NB4 (cell line): Measurements from ENCODE around the gene RXRG.

Experiments used
- DNase-seq: peaks from one replicate; pipeline ENCODE4 v3.0.0; 2010; ENCODE audit warnings: low read depth
- H3K4me3 ChIP-seq: one replicate; pipeline ENCODE4 v1.5.1; 2011; ENCODE audit warnings: mild to moderate bottlenecking, low read depth, low read length, moderate library complexity
- MYC ChIP-seq: IDR thresholded peaks from 2 replicates; pipeline ENCODE4 v1.6.1; 2011; ENCODE audit warnings: low read depth, low read length
- POLR2A ChIP-seq: IDR thresholded peaks from 2 replicates; pipeline ENCODE4 v1.6.1; 2011; ENCODE audit warnings: mild to moderate bottlenecking; ENCODE audit not compliant: insufficient read length; ENCODE audit errors: extremely low read depth
- TF ChIP-seq, protein P1 (sequence below): IDR thresholded peaks from 2 replicates; pipeline ENCODE4 v1.6.1; 2011; ENCODE audit warnings: low read depth, low read length
- TF ChIP-seq, protein P2 (sequence below): IDR thresholded peaks from one replicate; pipeline ENCODE4 v1.5.1; 2012; ENCODE audit warnings: low read depth, low read length

RXRG gene

DNA sequence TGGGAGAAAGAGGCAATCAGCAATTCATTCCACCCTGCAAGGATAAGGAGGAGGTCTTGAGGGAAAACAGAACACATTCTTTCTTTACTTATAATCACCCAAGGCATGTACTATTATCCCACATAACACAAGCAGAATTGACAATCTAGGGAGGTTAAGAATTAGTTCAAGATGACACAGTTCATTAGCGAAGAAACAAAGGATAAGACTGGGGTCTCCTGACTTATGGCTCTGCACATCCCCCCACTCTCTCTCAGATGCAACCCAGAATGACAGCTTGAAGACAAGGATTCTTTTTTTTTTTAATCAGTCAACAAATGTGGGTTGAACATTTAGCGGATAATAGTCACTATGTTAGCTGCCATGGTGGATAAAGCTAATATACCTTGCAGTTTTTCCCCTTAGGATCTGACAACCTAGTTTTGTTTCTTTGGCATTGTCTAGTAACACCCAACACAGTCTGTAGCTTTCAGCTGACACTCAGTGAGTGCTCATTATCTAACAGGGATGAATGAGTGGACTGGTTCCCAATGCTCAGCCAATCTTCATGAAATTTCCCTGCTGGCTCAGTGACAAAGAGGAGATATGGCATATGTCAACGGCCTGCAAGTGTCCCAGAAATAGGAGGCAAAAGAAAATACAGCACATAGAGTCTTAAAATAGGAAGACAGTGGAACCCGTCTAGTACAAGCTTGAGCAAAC is 35.1 kb downstream of the RXRG start:
- no peak overlapping the region for H3K4me3 ChIP-seq
- no peak for DNase-seq
- TF ChIP-seq MYC (no peak), POLR2A (no peak)
- TF ChIP-seq, protein P1, sequence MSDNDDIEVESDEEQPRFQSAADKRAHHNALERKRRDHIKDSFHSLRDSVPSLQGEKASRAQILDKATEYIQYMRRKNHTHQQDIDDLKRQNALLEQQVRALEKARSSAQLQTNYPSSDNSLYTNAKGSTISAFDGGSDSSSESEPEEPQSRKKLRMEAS: no peak
- TF ChIP-seq, protein P2, sequence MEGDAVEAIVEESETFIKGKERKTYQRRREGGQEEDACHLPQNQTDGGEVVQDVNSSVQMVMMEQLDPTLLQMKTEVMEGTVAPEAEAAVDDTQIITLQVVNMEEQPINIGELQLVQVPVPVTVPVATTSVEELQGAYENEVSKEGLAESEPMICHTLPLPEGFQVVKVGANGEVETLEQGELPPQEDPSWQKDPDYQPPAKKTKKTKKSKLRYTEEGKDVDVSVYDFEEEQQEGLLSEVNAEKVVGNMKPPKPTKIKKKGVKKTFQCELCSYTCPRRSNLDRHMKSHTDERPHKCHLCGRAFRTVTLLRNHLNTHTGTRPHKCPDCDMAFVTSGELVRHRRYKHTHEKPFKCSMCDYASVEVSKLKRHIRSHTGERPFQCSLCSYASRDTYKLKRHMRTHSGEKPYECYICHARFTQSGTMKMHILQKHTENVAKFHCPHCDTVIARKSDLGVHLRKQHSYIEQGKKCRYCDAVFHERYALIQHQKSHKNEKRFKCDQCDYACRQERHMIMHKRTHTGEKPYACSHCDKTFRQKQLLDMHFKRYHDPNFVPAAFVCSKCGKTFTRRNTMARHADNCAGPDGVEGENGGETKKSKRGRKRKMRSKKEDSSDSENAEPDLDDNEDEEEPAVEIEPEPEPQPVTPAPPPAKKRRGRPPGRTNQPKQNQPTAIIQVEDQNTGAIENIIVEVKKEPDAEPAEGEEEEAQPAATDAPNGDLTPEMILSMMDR: no peak

DNA sequence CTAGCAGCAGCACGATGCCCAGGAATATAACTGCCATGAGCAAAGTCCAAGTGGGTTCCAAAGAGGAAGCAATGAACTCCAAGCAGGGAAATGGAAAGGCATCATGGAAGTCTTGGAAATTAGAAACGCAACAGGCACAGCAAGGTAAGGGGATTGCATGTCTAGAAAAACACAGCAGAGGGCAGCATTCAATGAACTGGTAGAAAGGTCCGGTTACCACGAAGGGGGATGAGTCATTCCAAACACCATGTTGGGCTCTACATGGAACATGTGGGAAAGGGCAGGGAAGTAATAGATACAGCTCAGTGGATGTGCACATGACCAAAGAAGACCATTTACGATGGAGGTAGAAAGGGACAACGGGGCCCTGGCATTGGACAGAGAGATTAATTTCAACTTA is 36.4 kb downstream of the RXRG start:
- H3K4me3 ChIP-seq: no peak overlapping the region
- TF ChIP-seq, protein P1: no peak
- TF ChIP-seq, protein P2: peak; percentile 47
- no peak for TF ChIP-seq MYC
- no peak for TF ChIP-seq POLR2A
- peak; percentile 51 for DNase-seq

DNA sequence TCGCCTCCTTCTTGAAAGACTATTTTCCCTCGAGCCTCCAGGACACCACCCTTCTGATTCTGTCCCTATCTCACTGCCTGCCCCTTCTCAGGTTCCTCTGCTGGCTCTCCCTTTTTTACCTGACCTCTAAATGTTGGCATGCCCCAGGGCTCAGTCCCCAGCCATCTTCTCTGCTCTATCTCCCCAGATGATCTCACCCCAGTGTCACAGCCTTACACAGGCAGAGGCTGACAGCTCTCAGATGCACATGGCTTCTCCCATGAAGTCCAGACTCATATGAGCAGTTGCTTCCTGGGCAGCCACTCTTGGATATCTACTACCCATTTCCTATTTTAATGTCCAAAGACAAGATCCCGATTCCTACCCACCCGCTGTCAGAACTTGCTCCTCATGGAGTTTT is 37.5 kb downstream of the RXRG start:
- no peak for DNase-seq
- no peak overlapping the region for H3K4me3 ChIP-seq
- TF ChIP-seq, protein P2: no peak
- TF ChIP-seq MYC (no peak), POLR2A (no peak)
- TF ChIP-seq, protein P1: no peak

DNA sequence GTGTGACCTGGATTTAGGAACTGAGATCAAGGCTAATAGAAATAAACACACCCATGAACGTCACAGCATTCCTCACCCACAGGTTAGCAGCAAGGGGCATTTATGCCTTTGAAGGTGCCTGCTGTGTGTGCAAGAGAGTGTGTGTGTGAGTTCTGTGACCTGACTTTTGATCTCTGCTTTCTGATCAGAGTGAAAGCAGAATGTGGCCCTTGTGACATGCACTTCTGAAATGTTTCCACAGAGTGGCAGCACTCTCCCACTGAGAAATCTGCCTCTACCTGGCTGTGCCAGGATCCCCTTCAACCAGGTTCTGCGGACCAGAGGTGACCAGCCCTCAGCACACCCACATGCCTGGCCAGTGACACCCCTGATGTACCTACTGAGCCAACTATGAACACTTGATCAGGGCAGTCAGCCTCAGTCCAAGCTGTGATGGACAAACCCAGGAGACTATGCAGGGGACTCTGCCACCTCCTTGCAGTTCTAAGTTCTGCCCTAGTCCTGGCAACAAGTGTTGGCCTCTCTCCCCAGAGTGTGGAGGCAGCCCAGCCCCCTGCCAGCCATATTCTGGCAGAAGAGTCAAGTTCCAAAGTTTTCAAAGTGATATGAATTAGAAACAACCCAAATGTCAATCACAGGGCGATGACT is 41.0 kb downstream of the RXRG start:
- DNase-seq: peak; percentile 24
- H3K4me3 ChIP-seq: no peak overlapping the region
- no peak for TF ChIP-seq MYC
- TF ChIP-seq POLR2A: no peak
- TF ChIP-seq, protein P1: no peak
- TF ChIP-seq, protein P2: no peak

DNA sequence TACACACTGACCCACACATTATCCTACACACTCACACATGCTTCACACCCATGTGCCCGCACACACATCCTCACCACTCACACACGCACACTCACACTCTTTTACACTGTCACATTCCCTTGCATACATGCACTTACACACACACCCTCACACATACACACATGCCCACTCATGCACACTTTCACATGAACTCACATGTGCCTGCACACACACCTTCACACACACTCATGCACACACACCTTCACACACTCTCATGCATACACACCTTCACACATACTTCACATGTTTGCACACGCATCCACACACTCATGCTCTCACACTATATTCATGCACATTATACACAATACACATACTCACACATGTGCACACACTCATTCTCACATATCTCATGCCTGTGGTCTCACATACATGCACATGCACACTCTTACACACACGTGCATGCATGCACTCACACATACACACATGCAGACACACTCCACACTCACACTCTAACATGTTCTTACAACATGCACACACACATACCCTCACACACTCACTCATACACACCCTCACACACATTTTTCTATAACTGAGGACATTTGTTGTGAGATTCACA is 42.3 kb downstream of the RXRG start:
- H3K4me3 ChIP-seq: no peak overlapping the region
- TF ChIP-seq POLR2A (no peak), MYC (no peak)
- TF ChIP-seq, protein P1: no peak
- TF ChIP-seq, protein P2: no peak
- no peak for DNase-seq
